Measurements from ENCODE around the gene CELSR3. TPM values are rescaled to one million over a fixed set of nuclear protein-coding genes. Genes with fewer than 3 reads are reported as not detected.

Gene CELSR3
- total and polyA plus RNA-seq, 4 experiments from 2014 or later: 0.04 to 3.5 (median 2.0) TPM

- ChIA-PET POLR2A (ENCODE audit: partially characterized antibody) (interaction anchor here (1.0 to 1.3 kb wide), 2 partner anchors 32 to 49 kb away, joined by 3 to 5 read pairs; partner anchors contain the start of genes IP6K2 and SLC26A6), CTCF (ENCODE audit: partially characterized antibody) (interaction anchor here (0.6 to 1.6 kb wide), 5 partner anchors 26 to 173 kb away, joined by 3 to 5 read pairs (median 3); no protein-coding TSS in a partner anchor)
- Mint-ChIP-seq H3K27ac (peak overlapping the region in 6 of 7 donors; percentile 81 to 92 (median 90)), H3K36me3 (peaks cover 27 to 50% of the 10 kb centered on the region in 2 donors), H3K27me3 (no peaks in the 10 kb centered on the region), H3K4me1 (peaks cover 24 to 59% (median 36%) of the 10 kb centered on the region in 4 donors), H3K4me3 (peak overlapping the region; percentile 83 to 95 (median 88)), H3K9me3 (no peaks in the 10 kb centered on the region)
- Histone ChIP-seq H3K27me3 (ENCODE audit: insufficient read depth, low read length) (no peaks in the 10 kb centered on the region), H3K4me3 (ENCODE audit: low read length in 2 of 2) (no peak overlapping the region), H3K27ac (ENCODE audit: low read depth, low read length) (no peak overlapping the region), H3K4me1 (ENCODE audit: insufficient read depth, low read length) (peaks cover 38% of the 10 kb centered on the region), H3K36me3 (ENCODE audit: insufficient read depth, low read length) (peaks cover 45% of the 10 kb centered on the region), H3K9me3 (ENCODE audit: control insufficient read depth in 1 of 2, low read length in 2 of 2) (no peaks in the 10 kb centered on the region)
- intact Hi-C loops (cut with micrococcal nuclease): loop anchor here (1.0 to 10.0 kb wide), 7 partner anchors 28 to 728 kb away; partner anchors contain the start of genes ARIH2, IP6K2, PRKAR2A and RHOA
- no peak for DNase-seq
Measured at GRCh38 chr3:48684480-48685143, 21.9 kb upstream of the CELSR3 start.

GRCh38 chr3:48684054-48684349 lies 21.3 kb upstream of the CELSR3 start:
- CTCF ChIA-PET (ENCODE audit: partially characterized antibody): interaction anchor here (0.9 to 1.6 kb wide), 5 partner anchors 21 to 75 kb away, joined by 3 to 5 read pairs (median 3); partner anchors contain the start of gene UQCRC1
- Histone ChIP-seq H3K27me3 (ENCODE audit: insufficient read depth, low read length) (no peaks in the 10 kb centered on the region), H3K27ac (ENCODE audit: low read depth, low read length) (no peak overlapping the region), H3K4me1 (ENCODE audit: insufficient read depth, low read length) (peaks cover 45% of the 10 kb centered on the region), H3K4me3 (ENCODE audit: low read length in 2 of 2) (no peak overlapping the region), H3K9me3 (ENCODE audit: control insufficient read depth in 1 of 2, low read length in 2 of 2) (no peaks in the 10 kb centered on the region), H3K36me3 (ENCODE audit: insufficient read depth, low read length) (peaks cover 38% of the 10 kb centered on the region)
- no peak for DNase-seq
- peaks cover 26 to 65% (median 39%) of the 10 kb centered on the region in 4 donors for H3K4me1 Mint-ChIP-seq
- peaks cover 27 to 44% of the 10 kb centered on the region in 2 donors for H3K36me3 Mint-ChIP-seq
- no peaks in the 10 kb centered on the region for H3K27me3 Mint-ChIP-seq
- no peaks in the 10 kb centered on the region for H3K9me3 Mint-ChIP-seq
- POLR2A ChIA-PET (ENCODE audit: partially characterized antibody): interaction anchor here (1.0 to 1.3 kb wide), 2 partner anchors 33 to 48 kb away, joined by 3 to 5 read pairs; partner anchors contain the start of genes IP6K2 and SLC26A6
- H3K4me3 Mint-ChIP-seq: peak overlapping the region; percentile 27 to 95 (median 66)
- intact Hi-C loops (cut with micrococcal nuclease): loop anchor here (10.0 kb wide), 1 partner anchor 231 kb away; the partner anchor contains the start of gene ARIH2
- peak overlapping the region in 6 of 7 donors; percentile 13 to 84 (median 80) for H3K27ac Mint-ChIP-seq

GRCh38 chr3:48682786-48683185 lies 20.1 kb upstream of the CELSR3 start:
- intact Hi-C loops (cut with micrococcal nuclease): loop anchor here (10.0 kb wide), 1 partner anchor 232 kb away; the partner anchor contains the start of gene ARIH2
- Mint-ChIP-seq H3K27ac (peak overlapping the region in 3 of 7 donors; percentile 29 to 48 (median 44)), H3K27me3 (no peaks in the 10 kb centered on the region), H3K9me3 (no peaks in the 10 kb centered on the region), H3K36me3 (peaks cover 20 to 38% of the 10 kb centered on the region in 2 donors), H3K4me3 (no peak overlapping the region), H3K4me1 (peaks cover 27 to 65% (median 40%) of the 10 kb centered on the region in 4 donors)
- ChIA-PET CTCF (ENCODE audit: partially characterized antibody) (interaction anchor here (0.9 to 1.7 kb wide), 3 partner anchors 19 to 282 kb away, joined by 3 to 5 read pairs (median 3); partner anchors contain the start of gene UQCRC1), POLR2A (ENCODE audit: partially characterized antibody) (interaction anchor here (0.8 kb wide), 1 partner anchor 34 kb away, joined by 3 read pairs; the partner anchor contains the start of gene IP6K2)
- Histone ChIP-seq H3K9me3 (ENCODE audit: control insufficient read depth in 1 of 2, low read length in 2 of 2) (no peaks in the 10 kb centered on the region), H3K36me3 (ENCODE audit: insufficient read depth, low read length) (peaks cover 30% of the 10 kb centered on the region), H3K27me3 (ENCODE audit: insufficient read depth, low read length) (no peaks in the 10 kb centered on the region), H3K27ac (ENCODE audit: low read depth, low read length) (no peak overlapping the region), H3K4me1 (ENCODE audit: insufficient read depth, low read length) (peaks cover 46% of the 10 kb centered on the region), H3K4me3 (ENCODE audit: low read length in 2 of 2) (no peak overlapping the region)
- DNase-seq: no peak

GRCh38 chr3:48681974-48682610 lies 19.4 kb upstream of the CELSR3 start:
- no peak overlapping the region for H3K4me3 Mint-ChIP-seq
- Histone ChIP-seq H3K27me3 (ENCODE audit: insufficient read depth, low read length) (no peaks in the 10 kb centered on the region), H3K4me1 (ENCODE audit: insufficient read depth, low read length) (peaks cover 46% of the 10 kb centered on the region), H3K9me3 (ENCODE audit: control insufficient read depth in 1 of 2, low read length in 2 of 2) (no peaks in the 10 kb centered on the region), H3K4me3 (ENCODE audit: low read length in 2 of 2) (no peak overlapping the region), H3K27ac (ENCODE audit: low read depth, low read length) (no peak overlapping the region), H3K36me3 (ENCODE audit: insufficient read depth, low read length) (peaks cover 23% of the 10 kb centered on the region)
- no peak for DNase-seq
- intact Hi-C loops (cut with micrococcal nuclease): loop anchor here (10.0 kb wide), 1 partner anchor 233 kb away; the partner anchor contains the start of gene ARIH2
- no peaks in the 10 kb centered on the region for H3K9me3 Mint-ChIP-seq
- peaks cover 22 to 40% of the 10 kb centered on the region in 2 donors for H3K36me3 Mint-ChIP-seq
- H3K4me1 Mint-ChIP-seq: peaks cover 27 to 65% (median 41%) of the 10 kb centered on the region in 4 donors
- no peaks in the 10 kb centered on the region for H3K27me3 Mint-ChIP-seq
- ChIA-PET POLR2A (ENCODE audit: partially characterized antibody) (no interaction called here), CTCF (ENCODE audit: partially characterized antibody) (interaction anchor here (1.7 kb wide), 1 partner anchor 282 kb away, joined by 5 read pairs; no protein-coding TSS in a partner anchor)
- H3K27ac Mint-ChIP-seq: no peak overlapping the region

GRCh38 chr3:48681541-48681880 lies 18.8 kb upstream of the CELSR3 start:
- no peak overlapping the region for H3K4me3 ChIP-seq (ENCODE audit: low read length in 2 of 2)
- peaks cover 45% of the 10 kb centered on the region for H3K4me1 ChIP-seq (ENCODE audit: insufficient read depth, low read length)
- Mint-ChIP-seq H3K9me3 (no peaks in the 10 kb centered on the region), H3K36me3 (peaks cover 22 to 38% of the 10 kb centered on the region in 2 donors), H3K27me3 (no peaks in the 10 kb centered on the region), H3K4me1 (peaks cover 25 to 62% (median 39%) of the 10 kb centered on the region in 4 donors), H3K27ac (no peak overlapping the region), H3K4me3 (no peak overlapping the region)
- H3K36me3 ChIP-seq (ENCODE audit: insufficient read depth, low read length): peaks cover 23% of the 10 kb centered on the region
- H3K27ac ChIP-seq (ENCODE audit: low read depth, low read length): no peak overlapping the region
- no peaks in the 10 kb centered on the region for H3K27me3 ChIP-seq (ENCODE audit: insufficient read depth, low read length)
- intact Hi-C loops (cut with micrococcal nuclease): loop anchor here (10.0 kb wide), 1 partner anchor 233 kb away; the partner anchor contains the start of gene ARIH2
- no peaks in the 10 kb centered on the region for H3K9me3 ChIP-seq (ENCODE audit: control insufficient read depth in 1 of 2, low read length in 2 of 2)
- ChIA-PET CTCF (ENCODE audit: partially characterized antibody) (no interaction called here), POLR2A (ENCODE audit: partially characterized antibody) (no interaction called here)
- no peak for DNase-seq

GRCh38 chr3:48680811-48681540 lies 18.3 kb upstream of the CELSR3 start:
- intact Hi-C loops (cut with micrococcal nuclease): loop anchor here (10.0 kb wide), 1 partner anchor 234 kb away; the partner anchor contains the start of gene ARIH2
- H3K4me3 ChIP-seq (ENCODE audit: low read length in 2 of 2): no peak overlapping the region
- H3K27ac ChIP-seq (ENCODE audit: low read depth, low read length): no peak overlapping the region
- H3K36me3 ChIP-seq (ENCODE audit: insufficient read depth, low read length): peaks cover 23% of the 10 kb centered on the region
- Mint-ChIP-seq H3K36me3 (peaks cover 22 to 33% of the 10 kb centered on the region in 2 donors), H3K9me3 (no peaks in the 10 kb centered on the region), H3K27ac (peak overlapping the region in 1 of 7 donors; percentile 14), H3K27me3 (no peaks in the 10 kb centered on the region), H3K4me3 (peak overlapping the region in 1 of 8 donors; percentile 53), H3K4me1 (peaks cover 23 to 56% (median 35%) of the 10 kb centered on the region in 4 donors)
- CTCF ChIA-PET (ENCODE audit: partially characterized antibody): interaction anchor here (1.3 kb wide), 1 partner anchor 24 kb away, joined by 3 read pairs; no protein-coding TSS in a partner anchor
- POLR2A ChIA-PET (ENCODE audit: partially characterized antibody): no interaction called here
- H3K27me3 ChIP-seq (ENCODE audit: insufficient read depth, low read length): no peaks in the 10 kb centered on the region
- H3K4me1 ChIP-seq (ENCODE audit: insufficient read depth, low read length): peaks cover 39% of the 10 kb centered on the region
- no peak for DNase-seq
- no peaks in the 10 kb centered on the region for H3K9me3 ChIP-seq (ENCODE audit: control insufficient read depth in 1 of 2, low read length in 2 of 2)

All from CD4-positive, alpha-beta memory T cell (primary cell).